SK-N-SH (cell line): ENCODE results near the gene SASH1.

Experiments used
- CHD2 ChIP-seq: fragments of 150-350 bp; IDR thresholded peaks from 2 replicates; pipeline ENCODE4 v1.6.1; 2018; ENCODE audit warnings: low read length; ENCODE audit not compliant: partially characterized antibody
- CTCF ChIP-seq: fragments of 200-600 bp; sonication (generic); IDR thresholded peaks from 2 replicates; pipeline ENCODE4 v1.6.1; 2017; ENCODE audit warnings: antibody characterized with exemption, mild to moderate bottlenecking, moderate library complexity
- EP300 ChIP-seq, 2 experiments: IDR thresholded peaks; 2 replicates each; pipeline versions ENCODE4 v1.4.0 to v1.6.1; 2012; ENCODE audit warnings: borderline replicate concordance in 1 of 2, low read depth in 1 of 2, low read length in 1 of 2
- EZH2phosphoT487 ChIP-seq: fragments of 200-600 bp; sonication (generic); IDR thresholded peaks from 2 replicates; pipeline ENCODE4 v1.6.1; 2017; ENCODE audit warnings: low read depth, mixed run types, mild to moderate bottlenecking, antibody characterized with exemption, moderate library complexity, borderline replicate concordance
- FOXM1 ChIP-seq: IDR thresholded peaks from 2 replicates; pipeline ENCODE4 v1.4.0; 2012; ENCODE audit warnings: low read depth, mild to moderate bottlenecking
- MAX ChIP-seq: IDR thresholded peaks from 2 replicates; pipeline ENCODE4 v1.4.0; 2012; ENCODE audit warnings: low read depth
- MXI1 ChIP-seq: IDR thresholded peaks from 2 replicates; pipeline ENCODE4 v1.6.1; 2012; ENCODE audit warnings: mild to moderate bottlenecking, low read depth, low read length, improper control_type of control experiment
- NFIC ChIP-seq: IDR thresholded peaks from 2 replicates; pipeline ENCODE4 v1.4.0; 2012; ENCODE audit warnings: borderline replicate concordance
- POLR2AphosphoS5 ChIP-seq: IDR thresholded peaks from 2 replicates; pipeline ENCODE4 v1.6.1; 2012; ENCODE audit warnings: low read depth, low read length
- REST ChIP-seq: IDR thresholded peaks from 2 replicates; pipeline ENCODE4 v1.6.1; 2012; ENCODE audit warnings: mild to moderate bottlenecking, low read depth, low read length, moderate library complexity
- RXRA ChIP-seq: IDR thresholded peaks from 2 replicates; pipeline ENCODE4 v1.4.0; 2012; ENCODE audit warnings: low read depth, mild to moderate bottlenecking, borderline replicate concordance
- TAF1 ChIP-seq: IDR thresholded peaks from 2 replicates; pipeline ENCODE4 v1.6.1; 2012; ENCODE audit warnings: low read depth, mild to moderate bottlenecking, low read length, moderate library complexity, borderline replicate concordance
- TF ChIP-seq, protein P1 (sequence below): fragments of 150-350 bp; IDR thresholded peaks from 2 replicates; pipeline ENCODE4 v1.6.1; 2017; ENCODE audit warnings: antibody characterized with exemption, low read length, low read depth, borderline replicate concordance
- TF ChIP-seq, protein P2 (sequence below): IDR thresholded peaks from 2 replicates; pipeline ENCODE4 v1.4.0; 2012; ENCODE audit warnings: low read depth, borderline replicate concordance

DNA sequence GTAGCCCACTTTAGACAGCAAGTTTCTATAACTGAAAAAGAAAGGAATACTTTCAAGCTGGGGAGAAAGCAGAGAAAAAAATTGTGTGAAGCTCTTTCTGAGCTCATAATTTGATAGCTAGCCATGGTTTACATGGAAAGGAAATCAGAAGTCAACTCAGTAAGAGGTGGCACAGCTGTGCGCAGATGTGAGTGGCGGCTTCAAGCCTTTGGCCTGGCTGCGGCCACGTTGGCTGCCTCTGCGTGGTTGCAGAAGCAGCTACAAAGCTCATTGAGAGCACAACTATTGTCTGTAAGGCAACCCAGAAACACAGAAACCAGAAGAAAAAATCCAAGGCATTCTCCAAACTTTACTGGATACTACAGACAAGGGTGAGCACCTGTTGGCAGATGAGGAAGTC is 136.9 kb downstream of the SASH1 start:
- no peak for TF ChIP-seq RXRA
- TF ChIP-seq MXI1 = no peak
- TF ChIP-seq CTCF = no peak
- TF ChIP-seq, protein P1, sequence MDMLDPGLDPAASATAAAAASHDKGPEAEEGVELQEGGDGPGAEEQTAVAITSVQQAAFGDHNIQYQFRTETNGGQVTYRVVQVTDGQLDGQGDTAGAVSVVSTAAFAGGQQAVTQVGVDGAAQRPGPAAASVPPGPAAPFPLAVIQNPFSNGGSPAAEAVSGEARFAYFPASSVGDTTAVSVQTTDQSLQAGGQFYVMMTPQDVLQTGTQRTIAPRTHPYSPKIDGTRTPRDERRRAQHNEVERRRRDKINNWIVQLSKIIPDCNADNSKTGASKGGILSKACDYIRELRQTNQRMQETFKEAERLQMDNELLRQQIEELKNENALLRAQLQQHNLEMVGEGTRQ = no peak
- TF ChIP-seq FOXM1 = no peak
- no peak for TF ChIP-seq EZH2phosphoT487
- no peak for TF ChIP-seq NFIC
- TF ChIP-seq, protein P2, sequence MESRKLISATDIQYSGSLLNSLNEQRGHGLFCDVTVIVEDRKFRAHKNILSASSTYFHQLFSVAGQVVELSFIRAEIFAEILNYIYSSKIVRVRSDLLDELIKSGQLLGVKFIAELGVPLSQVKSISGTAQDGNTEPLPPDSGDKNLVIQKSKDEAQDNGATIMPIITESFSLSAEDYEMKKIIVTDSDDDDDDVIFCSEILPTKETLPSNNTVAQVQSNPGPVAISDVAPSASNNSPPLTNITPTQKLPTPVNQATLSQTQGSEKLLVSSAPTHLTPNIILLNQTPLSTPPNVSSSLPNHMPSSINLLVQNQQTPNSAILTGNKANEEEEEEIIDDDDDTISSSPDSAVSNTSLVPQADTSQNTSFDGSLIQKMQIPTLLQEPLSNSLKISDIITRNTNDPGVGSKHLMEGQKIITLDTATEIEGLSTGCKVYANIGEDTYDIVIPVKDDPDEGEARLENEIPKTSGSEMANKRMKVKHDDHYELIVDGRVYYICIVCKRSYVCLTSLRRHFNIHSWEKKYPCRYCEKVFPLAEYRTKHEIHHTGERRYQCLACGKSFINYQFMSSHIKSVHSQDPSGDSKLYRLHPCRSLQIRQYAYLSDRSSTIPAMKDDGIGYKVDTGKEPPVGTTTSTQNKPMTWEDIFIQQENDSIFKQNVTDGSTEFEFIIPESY = no peak
- TF ChIP-seq MAX = no peak
- no peak for TF ChIP-seq POLR2AphosphoS5
- TF ChIP-seq REST = no peak
- no peak for TF ChIP-seq CHD2
- no peak for TF ChIP-seq EP300 (IDR thresholded peaks at IDR 0.05; ENCODE audit: borderline replicate concordance in 1 of 2, low read depth in 1 of 2, low read length in 1 of 2)
- TF ChIP-seq TAF1 = no peak
